ENCODE results near the gene CORO2B.

CORO2B gene

DNA sequence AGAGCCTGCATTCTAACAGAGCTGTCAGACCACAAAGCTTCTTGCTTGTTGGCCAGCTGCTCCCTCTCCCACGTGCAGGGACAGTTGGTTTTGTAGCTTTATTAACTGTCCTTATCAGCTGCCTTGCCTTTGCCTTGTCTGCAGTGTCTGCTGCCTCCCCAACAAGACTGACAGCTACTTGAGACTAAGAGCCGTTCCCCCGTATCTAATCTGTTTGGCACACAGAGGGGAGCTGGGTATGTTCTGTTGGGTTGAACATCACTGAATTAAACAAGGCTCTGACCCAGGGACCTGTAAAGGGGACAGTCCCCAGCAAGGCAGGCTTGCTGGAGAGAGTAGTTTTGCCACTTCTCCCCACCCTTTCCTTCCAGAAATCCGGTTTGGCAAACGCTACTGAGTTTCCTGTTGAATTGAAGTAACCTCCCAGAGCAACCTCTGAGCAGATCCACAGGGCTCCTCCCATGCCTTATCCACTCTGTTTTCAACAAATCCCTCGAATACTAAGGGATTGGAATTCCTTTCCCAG is 125.8 kb downstream of the CORO2B start:
- Histone ChIP-seq H3K27me3 (ENCODE audit: insufficient read depth, low read length) (no peaks in the 10 kb centered on the region; the same call in 1 of the 2 replicates), H3K9ac (ENCODE audit: low read depth, low read length) (no peak overlapping the region), H3K9me3 (ENCODE audit: insufficient read depth, low read depth, low read length) (no peaks in the 10 kb centered on the region), H3K36me3 (ENCODE audit: insufficient read depth, low read depth, low read length) (no peaks in the 10 kb centered on the region), H3K4me1 (ENCODE audit: insufficient read depth, low read length) (peaks cover 14% of the 10 kb centered on the region; the same call in 1 of the 2 replicates), H3K27ac (ENCODE audit: low read length) (no peak overlapping the region), H3K4me3 (ENCODE audit: low read length) (no peak overlapping the region)

DNA sequence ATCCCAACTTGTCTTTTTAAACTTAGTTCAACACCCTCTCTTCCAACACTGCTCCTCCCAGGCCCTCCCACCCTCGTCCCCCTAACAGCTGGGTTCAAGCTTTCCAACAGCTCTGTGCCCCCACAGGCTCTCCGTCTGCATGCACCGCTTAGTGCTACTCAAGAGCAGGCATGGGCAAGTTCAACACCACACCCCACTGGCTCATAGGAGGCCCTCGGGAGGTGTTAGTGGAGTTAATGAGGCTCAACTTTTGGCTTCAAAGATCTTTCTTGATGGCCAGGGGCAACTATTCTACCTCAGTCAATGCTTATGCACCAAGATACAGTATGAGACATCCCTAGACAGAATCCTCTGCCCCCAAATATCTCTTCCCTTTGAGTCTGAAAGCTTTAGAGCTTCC is 127.5 kb downstream of the CORO2B start:
- no peaks in the 10 kb centered on the region for H3K4me1 ChIP-seq (ENCODE audit: insufficient read depth, low read length)
- no peaks in the 10 kb centered on the region for H3K9me3 ChIP-seq (ENCODE audit: insufficient read depth, low read depth, low read length)
- no peak overlapping the region for H3K9ac ChIP-seq (ENCODE audit: low read depth, low read length)
- H3K4me3 ChIP-seq (ENCODE audit: low read length), result no peak overlapping the region
- H3K27ac ChIP-seq (ENCODE audit: low read length), result no peak overlapping the region
- no peaks in the 10 kb centered on the region for H3K36me3 ChIP-seq (ENCODE audit: insufficient read depth, low read depth, low read length)
- H3K27me3 ChIP-seq (ENCODE audit: insufficient read depth, low read length), result no peaks in the 10 kb centered on the region

DNA sequence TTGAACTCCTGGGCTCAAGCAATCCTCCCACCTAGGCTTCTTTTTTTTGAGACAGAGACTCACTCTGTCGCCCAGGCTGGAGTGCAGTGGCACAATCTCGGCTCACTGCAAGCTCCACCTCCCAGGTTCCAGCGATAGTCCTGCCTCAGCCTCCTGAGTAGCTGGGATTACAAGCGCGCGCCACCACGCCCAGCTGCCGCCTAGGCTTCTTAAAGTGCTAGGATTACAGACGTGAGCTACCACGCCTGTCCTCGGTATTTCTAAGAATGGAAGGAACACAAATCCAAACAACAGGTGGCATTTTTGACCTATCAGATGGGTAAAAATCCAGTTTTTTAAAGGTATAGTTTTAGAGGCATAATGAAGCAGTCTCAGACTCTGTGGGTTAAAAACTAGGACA is 128.1 kb downstream of the CORO2B start:
- Histone ChIP-seq H3K9me3 (ENCODE audit: insufficient read depth, low read depth, low read length) (no peaks in the 10 kb centered on the region), H3K36me3 (ENCODE audit: insufficient read depth, low read depth, low read length) (no peaks in the 10 kb centered on the region), H3K9ac (ENCODE audit: low read depth, low read length) (no peak overlapping the region), H3K4me1 (ENCODE audit: insufficient read depth, low read length) (no peaks in the 10 kb centered on the region), H3K4me3 (ENCODE audit: low read length) (no peak overlapping the region), H3K27me3 (ENCODE audit: insufficient read depth, low read length) (no peaks in the 10 kb centered on the region), H3K27ac (ENCODE audit: low read length) (no peak overlapping the region)

DNA sequence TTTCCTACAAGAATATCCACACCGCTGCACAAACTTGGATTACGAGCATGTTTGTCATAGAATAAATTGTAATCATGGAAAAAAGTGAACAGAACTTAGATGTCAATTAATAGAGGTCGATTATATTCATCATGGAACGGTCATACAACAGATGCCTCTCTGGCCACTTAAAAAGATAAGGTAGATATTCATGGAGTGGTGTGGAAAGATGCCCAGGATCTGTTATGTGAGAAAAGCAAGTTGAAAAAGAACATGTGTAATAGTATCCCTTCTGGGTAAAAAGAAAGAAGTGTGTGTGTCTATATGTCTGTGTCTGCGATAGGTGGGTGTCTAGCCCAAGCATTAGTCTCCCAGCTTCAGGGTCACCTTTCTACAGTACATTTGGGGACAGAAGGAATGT is 128.6 kb downstream of the CORO2B start:
- Histone ChIP-seq H3K9ac (ENCODE audit: low read depth, low read length) (no peak overlapping the region), H3K36me3 (ENCODE audit: insufficient read depth, low read depth, low read length) (no peaks in the 10 kb centered on the region)

DNA sequence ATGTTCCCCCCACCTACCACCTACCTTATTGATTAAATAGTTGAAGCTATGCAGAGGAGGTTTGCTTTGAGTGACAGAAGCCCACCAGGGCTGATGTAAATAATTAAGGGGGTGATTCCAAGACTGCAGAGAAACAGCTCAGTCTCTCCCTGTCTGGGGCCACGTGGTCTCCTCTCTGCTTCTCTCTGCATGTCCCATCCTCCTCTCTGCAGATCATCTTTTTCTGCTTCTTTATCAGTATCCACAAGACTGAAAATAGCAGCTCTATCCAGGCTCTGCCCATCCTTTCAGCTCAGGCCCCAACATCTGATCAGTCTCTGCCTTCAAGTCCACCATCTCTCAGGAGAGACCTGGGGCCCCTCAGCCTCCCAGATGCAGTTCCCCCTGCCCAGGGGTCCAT is 131.1 kb downstream of the CORO2B start:
- no peaks in the 10 kb centered on the region for H3K9me3 ChIP-seq (ENCODE audit: insufficient read depth, low read depth, low read length)
- H3K4me1 ChIP-seq (ENCODE audit: insufficient read depth, low read length), result no peaks in the 10 kb centered on the region
- no peaks in the 10 kb centered on the region for H3K36me3 ChIP-seq (ENCODE audit: insufficient read depth, low read depth, low read length)
- H3K27me3 ChIP-seq (ENCODE audit: insufficient read depth, low read length), result no peaks in the 10 kb centered on the region
- no peak overlapping the region for H3K4me3 ChIP-seq (ENCODE audit: low read length)
- no peak overlapping the region for H3K9ac ChIP-seq (ENCODE audit: low read depth, low read length)
- no peak overlapping the region for H3K27ac ChIP-seq (ENCODE audit: low read length)

More for the DNA sequence above, 128.6 kb downstream of the CORO2B start:
- Histone ChIP-seq H3K9me3 (ENCODE audit: insufficient read depth, low read depth, low read length) (no peaks in the 10 kb centered on the region), H3K4me1 (ENCODE audit: insufficient read depth, low read length) (no peaks in the 10 kb centered on the region), H3K4me3 (ENCODE audit: low read length) (no peak overlapping the region), H3K27ac (ENCODE audit: low read length) (no peak overlapping the region), H3K27me3 (ENCODE audit: insufficient read depth, low read length) (no peaks in the 10 kb centered on the region)

DNA sequence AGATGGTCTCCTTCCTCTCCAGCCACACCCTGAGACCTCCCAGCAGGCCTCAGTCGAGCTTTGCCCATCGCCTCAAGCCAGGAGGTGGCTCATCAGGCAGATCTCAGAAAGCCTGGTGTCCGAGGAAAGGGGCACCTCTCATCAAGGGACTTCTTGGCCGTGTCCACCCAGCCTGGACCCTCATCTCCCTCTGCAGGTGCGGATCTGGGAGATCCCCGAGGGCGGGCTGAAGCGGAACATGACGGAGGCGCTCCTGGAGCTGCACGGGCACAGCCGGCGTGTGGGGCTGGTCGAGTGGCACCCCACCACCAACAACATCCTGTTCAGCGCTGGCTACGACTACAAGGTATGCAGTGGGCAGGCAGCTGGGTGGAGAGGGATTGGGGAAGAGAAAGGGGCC is 131.7 kb downstream of the CORO2B start:
- no peak overlapping the region for H3K4me3 ChIP-seq (ENCODE audit: low read length)
- H3K4me1 ChIP-seq (ENCODE audit: insufficient read depth, low read length), result no peaks in the 10 kb centered on the region
- no peak overlapping the region for H3K27ac ChIP-seq (ENCODE audit: low read length)
- no peaks in the 10 kb centered on the region for H3K27me3 ChIP-seq (ENCODE audit: insufficient read depth, low read length)
- H3K9ac ChIP-seq (ENCODE audit: low read depth, low read length), result no peak overlapping the region
- no peaks in the 10 kb centered on the region for H3K36me3 ChIP-seq (ENCODE audit: insufficient read depth, low read depth, low read length)
- H3K9me3 ChIP-seq (ENCODE audit: insufficient read depth, low read depth, low read length), result no peaks in the 10 kb centered on the region

DNA sequence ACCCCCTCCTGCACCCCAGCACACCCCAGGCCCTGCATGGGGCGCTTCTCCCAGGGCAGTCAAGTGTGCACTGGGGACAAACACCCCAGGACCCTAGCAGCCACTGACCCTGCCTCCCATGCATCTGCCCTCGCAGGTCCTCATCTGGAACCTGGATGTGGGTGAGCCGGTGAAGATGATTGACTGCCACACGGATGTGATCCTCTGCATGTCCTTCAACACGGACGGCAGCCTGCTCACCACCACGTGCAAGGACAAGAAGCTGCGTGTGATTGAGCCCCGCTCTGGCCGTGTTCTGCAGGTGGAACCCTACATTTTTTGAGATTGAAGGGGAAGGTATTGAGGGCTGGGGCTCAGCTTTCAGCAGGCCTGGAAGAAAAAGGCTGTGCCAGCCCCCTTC is 132.6 kb downstream of the CORO2B start:
- no peaks in the 10 kb centered on the region for H3K36me3 ChIP-seq (ENCODE audit: insufficient read depth, low read depth, low read length)
- no peak overlapping the region for H3K27ac ChIP-seq (ENCODE audit: low read length)
- H3K9me3 ChIP-seq (ENCODE audit: insufficient read depth, low read depth, low read length), result no peaks in the 10 kb centered on the region
- no peaks in the 10 kb centered on the region for H3K4me1 ChIP-seq (ENCODE audit: insufficient read depth, low read length)
- H3K27me3 ChIP-seq (ENCODE audit: insufficient read depth, low read length), result no peaks in the 10 kb centered on the region
- H3K9ac ChIP-seq (ENCODE audit: low read depth, low read length), result no peak overlapping the region
- no peak overlapping the region for H3K4me3 ChIP-seq (ENCODE audit: low read length)

DNA sequence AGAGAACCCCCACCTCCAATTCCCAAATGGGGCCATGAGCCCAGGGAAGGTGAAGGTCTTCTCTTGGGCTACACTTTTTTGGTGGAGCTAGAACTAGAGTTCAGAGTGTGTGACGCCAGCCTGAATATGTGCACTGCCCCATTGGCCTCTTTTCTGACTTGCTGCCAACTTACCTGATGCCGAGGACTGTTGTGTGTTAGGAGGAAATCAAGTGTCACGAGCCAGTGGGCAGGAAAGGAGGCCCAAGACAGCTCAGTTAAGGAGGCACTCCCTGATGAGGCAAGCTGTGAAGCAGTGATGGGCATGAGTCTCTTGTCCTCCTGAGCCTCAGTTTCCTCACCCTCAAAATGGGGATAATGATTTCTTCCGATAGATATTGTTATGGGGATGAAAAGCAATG is 134.1 kb downstream of the CORO2B start:
- Histone ChIP-seq H3K9ac (ENCODE audit: low read depth, low read length) (no peak overlapping the region), H3K36me3 (ENCODE audit: insufficient read depth, low read depth, low read length) (no peaks in the 10 kb centered on the region), H3K27ac (ENCODE audit: low read length) (no peak overlapping the region), H3K4me1 (ENCODE audit: insufficient read depth, low read length) (no peaks in the 10 kb centered on the region), H3K4me3 (ENCODE audit: low read length) (no peak overlapping the region), H3K9me3 (ENCODE audit: insufficient read depth, low read depth, low read length) (no peaks in the 10 kb centered on the region), H3K27me3 (ENCODE audit: insufficient read depth, low read length) (no peaks in the 10 kb centered on the region)

DNA sequence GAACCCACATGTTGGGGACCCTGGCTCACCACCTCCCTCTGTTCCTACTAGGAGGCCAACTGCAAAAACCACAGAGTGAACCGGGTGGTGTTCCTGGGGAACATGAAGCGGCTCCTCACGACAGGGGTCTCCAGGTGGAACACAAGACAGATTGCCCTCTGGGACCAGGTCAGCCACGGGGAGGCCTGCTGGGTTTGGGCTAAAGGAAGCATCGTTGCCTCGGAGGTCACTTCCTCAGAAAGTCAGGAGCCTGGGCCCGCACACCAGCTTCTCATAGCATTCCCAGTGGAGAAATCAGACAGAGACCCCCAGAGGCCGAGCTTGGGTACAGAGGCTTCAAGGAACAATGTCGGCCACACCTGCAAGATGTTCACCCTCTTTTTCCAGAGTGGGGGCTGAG is 135.1 kb downstream of the CORO2B start:
- no peaks in the 10 kb centered on the region for H3K27me3 ChIP-seq (ENCODE audit: insufficient read depth, low read length)
- H3K9ac ChIP-seq (ENCODE audit: low read depth, low read length), result no peak overlapping the region
- H3K9me3 ChIP-seq (ENCODE audit: insufficient read depth, low read depth, low read length), result no peaks in the 10 kb centered on the region
- no peaks in the 10 kb centered on the region for H3K36me3 ChIP-seq (ENCODE audit: insufficient read depth, low read depth, low read length)
- H3K4me1 ChIP-seq (ENCODE audit: insufficient read depth, low read length), result no peaks in the 10 kb centered on the region
- H3K27ac ChIP-seq (ENCODE audit: low read length), result no peak overlapping the region
- no peak overlapping the region for H3K4me3 ChIP-seq (ENCODE audit: low read length)

DNA sequence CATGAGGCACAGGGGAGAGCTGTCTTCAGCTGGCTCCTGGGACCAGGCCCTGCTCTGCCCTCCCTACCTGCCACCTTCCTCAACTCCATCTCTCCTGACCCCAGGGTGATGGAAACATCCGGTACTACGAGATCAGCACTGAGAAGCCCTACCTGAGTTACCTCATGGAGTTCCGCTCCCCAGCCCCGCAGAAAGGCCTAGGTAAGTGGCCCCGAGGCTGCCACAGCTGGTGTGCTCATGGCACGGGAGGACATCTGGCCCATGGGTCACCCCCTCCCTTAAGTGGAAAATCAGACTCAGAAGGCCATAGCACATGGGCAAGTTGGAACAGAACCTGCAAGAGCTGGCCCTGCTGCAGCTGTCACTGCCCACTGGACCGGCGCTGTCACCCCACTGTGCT is 136.3 kb downstream of the CORO2B start:
- no peak overlapping the region for H3K4me3 ChIP-seq (ENCODE audit: low read length)
- no peaks in the 10 kb centered on the region for H3K4me1 ChIP-seq (ENCODE audit: insufficient read depth, low read length)
- no peak overlapping the region for H3K27ac ChIP-seq (ENCODE audit: low read length)
- no peaks in the 10 kb centered on the region for H3K36me3 ChIP-seq (ENCODE audit: insufficient read depth, low read depth, low read length)
- H3K27me3 ChIP-seq (ENCODE audit: insufficient read depth, low read length), result no peaks in the 10 kb centered on the region
- H3K9ac ChIP-seq (ENCODE audit: low read depth, low read length), result no peak overlapping the region
- no peaks in the 10 kb centered on the region for H3K9me3 ChIP-seq (ENCODE audit: insufficient read depth, low read depth, low read length)

DNA sequence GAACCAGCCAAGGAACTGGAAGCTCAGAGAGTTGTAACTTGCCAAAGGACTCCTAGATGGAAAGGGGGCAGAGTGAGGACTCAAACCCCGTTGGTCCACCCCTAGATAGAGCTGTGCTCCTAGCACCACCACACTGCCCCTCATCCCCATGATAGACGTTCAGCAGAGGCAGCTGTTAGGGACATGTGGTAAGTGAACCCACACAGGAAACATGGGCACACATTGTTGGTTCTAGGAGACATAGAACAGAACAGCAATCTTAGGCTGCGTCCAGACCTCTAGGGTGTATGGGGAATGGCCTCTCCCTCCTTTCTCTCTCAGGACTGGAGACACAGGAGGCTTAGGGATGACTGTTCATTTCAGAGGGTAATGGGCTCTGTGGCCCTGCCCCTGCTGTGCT is 139.2 kb downstream of the CORO2B start:
- Histone ChIP-seq H3K4me1 (ENCODE audit: insufficient read depth, low read length) (no peaks in the 10 kb centered on the region), H3K9ac (ENCODE audit: low read depth, low read length) (no peak overlapping the region), H3K36me3 (ENCODE audit: insufficient read depth, low read depth, low read length) (no peaks in the 10 kb centered on the region), H3K4me3 (ENCODE audit: low read length) (no peak overlapping the region), H3K9me3 (ENCODE audit: insufficient read depth, low read depth, low read length) (no peaks in the 10 kb centered on the region), H3K27me3 (ENCODE audit: insufficient read depth, low read length) (no peaks in the 10 kb centered on the region), H3K27ac (ENCODE audit: low read length) (no peak overlapping the region)

DNA sequence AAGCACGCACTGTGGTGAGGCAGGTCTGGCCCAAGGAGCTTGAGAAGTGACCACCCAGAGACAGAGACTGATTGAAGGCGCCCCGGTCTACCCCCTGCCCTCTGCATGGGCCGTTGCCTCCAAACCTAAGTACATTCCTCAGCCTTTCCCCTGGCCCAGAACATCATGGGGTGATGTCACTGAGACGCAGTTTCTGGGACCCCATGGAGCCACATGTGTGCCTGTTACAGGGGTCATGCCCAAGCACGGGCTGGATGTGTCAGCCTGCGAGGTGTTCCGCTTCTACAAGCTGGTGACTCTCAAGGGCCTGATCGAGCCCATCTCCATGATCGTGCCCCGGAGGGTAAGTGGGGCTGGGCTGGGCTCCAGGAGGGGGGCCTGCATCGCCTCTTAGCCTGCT is 139.7 kb downstream of the CORO2B start:
- no peak overlapping the region for H3K9ac ChIP-seq (ENCODE audit: low read depth, low read length)
- no peaks in the 10 kb centered on the region for H3K9me3 ChIP-seq (ENCODE audit: insufficient read depth, low read depth, low read length)
- H3K27me3 ChIP-seq (ENCODE audit: insufficient read depth, low read length), result no peaks in the 10 kb centered on the region
- no peak overlapping the region for H3K27ac ChIP-seq (ENCODE audit: low read length)
- no peak overlapping the region for H3K4me3 ChIP-seq (ENCODE audit: low read length)
- no peaks in the 10 kb centered on the region for H3K36me3 ChIP-seq (ENCODE audit: insufficient read depth, low read depth, low read length)
- H3K4me1 ChIP-seq (ENCODE audit: insufficient read depth, low read length), result no peaks in the 10 kb centered on the region

DNA sequence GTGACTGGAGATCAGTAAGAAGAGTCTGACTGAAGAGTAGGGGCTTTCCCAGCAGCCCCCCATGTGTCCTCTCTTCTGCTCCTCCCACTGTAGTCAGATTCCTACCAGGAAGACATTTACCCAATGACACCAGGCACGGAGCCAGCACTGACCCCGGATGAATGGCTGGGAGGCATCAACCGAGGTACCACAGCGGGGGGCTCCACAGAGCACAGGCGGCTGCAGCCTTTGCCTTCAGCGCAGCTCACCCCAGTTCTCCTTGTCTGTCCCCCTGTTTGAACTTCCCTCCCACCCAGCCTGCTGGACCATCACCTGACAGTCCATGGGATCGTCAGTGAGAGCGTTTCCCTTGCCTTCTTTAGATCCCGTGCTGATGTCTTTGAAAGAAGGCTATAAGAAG is 140.3 kb downstream of the CORO2B start:
- Histone ChIP-seq H3K4me3 (ENCODE audit: low read length) (no peak overlapping the region), H3K27me3 (ENCODE audit: insufficient read depth, low read length) (no peaks in the 10 kb centered on the region), H3K9me3 (ENCODE audit: insufficient read depth, low read depth, low read length) (no peaks in the 10 kb centered on the region), H3K36me3 (ENCODE audit: insufficient read depth, low read depth, low read length) (no peaks in the 10 kb centered on the region), H3K4me1 (ENCODE audit: insufficient read depth, low read length) (no peaks in the 10 kb centered on the region), H3K27ac (ENCODE audit: low read length) (no peak overlapping the region), H3K9ac (ENCODE audit: low read depth, low read length) (no peak overlapping the region)

All from iPS-20b (cell line).